Esophagus (tissue), 2 donors: ENCODE results near the gene TPCN1. TPM values are rescaled to one million over a fixed set of nuclear protein-coding genes. Genes with fewer than 3 reads are reported as not detected.
A peak's percentile ranks its signal among the peaks of the same experiment; 100 is the strongest.

Source experiments
- H3K27ac ChIP-seq, 2 donors: one replicate each; pipeline ENCODE4 v1.5.1; 2013; ENCODE audit warnings: low read depth in 2 of 2, mild to moderate bottlenecking in 2 of 2, inconsistent platforms in 1 of 2, low read length in 1 of 2, moderate library complexity in 1 of 2
- H3K27me3 ChIP-seq, 2 donors: one replicate each; pipeline ENCODE4 v1.6.1; 2013; ENCODE audit warnings: low read length in 2 of 2, control low read depth in 1 of 2, mild to moderate bottlenecking in 1 of 2; ENCODE audit not compliant: insufficient read depth in 2 of 2, control insufficient read depth in 1 of 2
- H3K36me3 ChIP-seq, 2 donors: one replicate each; pipeline ENCODE4 v1.6.1; 2013; ENCODE audit warnings: low read length in 1 of 2; ENCODE audit not compliant: control insufficient read depth in 2 of 2, insufficient read depth in 2 of 2
- H3K4me1 ChIP-seq, 2 donors: one replicate each; pipeline ENCODE4 v1.6.1; 2013; ENCODE audit warnings: low read length in 1 of 2; ENCODE audit not compliant: control insufficient read depth in 2 of 2, insufficient read depth in 2 of 2
- H3K4me3 ChIP-seq, 2 donors: one replicate each; pipeline ENCODE4 v1.5.1; 2013; ENCODE audit warnings: low read length in 2 of 2, mild to moderate bottlenecking in 2 of 2, low read depth in 1 of 2, moderate library complexity in 1 of 2
- H3K9me3 ChIP-seq, 2 donors: one replicate each; pipeline ENCODE4 v1.6.1; 2013; ENCODE audit warnings: mild to moderate bottlenecking in 2 of 2, low read depth in 1 of 2, low read length in 1 of 2, moderate library complexity in 1 of 2; ENCODE audit not compliant: control insufficient read depth in 2 of 2, insufficient read depth in 1 of 2
- WGBS, 2 donors: extraction: QIAGEN DNeasy Blood & Tissue Kit; methylation state at CpG; one replicate each; pipeline ENCODE4 v1.1.7; 2013; 5-methylcytosine and 5-hydroxymethylcytosine counted together
- polyA plus RNA-seq, 2 donors: library from polyadenylated mRNA; stranded (reverse); fragments of 200-250 nt; gene quantifications; one replicate each; pipeline ENCODE4 v1.2.3, GENCODE V29; 2013
- donor health status: healthy with polysubstance abuse.
- donor health status: Bipolar disorder and iron deficiency.

TPCN1 gene
- polyA plus RNA-seq, 2 donors = 30.9 to 57.6 TPM

- peak overlapping the region; percentile 75 to 96 for H3K27ac ChIP-seq
- WGBS, 2 donors = 68 to 73% methylated on average over 3 of the region's 3 CpGs
- peaks cover 0 to 9% of the 10 kb centered on the region in 2 donors for H3K36me3 ChIP-seq
- H3K27me3 ChIP-seq = no peaks in the 10 kb centered on the region
- peaks cover 11 to 19% of the 10 kb centered on the region in 2 donors for H3K4me1 ChIP-seq
- no peak overlapping the region for H3K4me3 ChIP-seq
- no peaks in the 10 kb centered on the region for H3K9me3 ChIP-seq
Observed at GRCh38 chr12:113238309-113238708, 17.0 kb downstream of the TPCN1 start.

GRCh38 chr12:113239288-113239771 is 18.1 kb downstream of the TPCN1 start:
- Histone ChIP-seq H3K4me1 (peaks cover 13 to 24% of the 10 kb centered on the region in 2 donors), H3K9me3 (no peaks in the 10 kb centered on the region), H3K27ac (peak overlapping the region; percentile 95 to 96), H3K36me3 (peaks cover 0 to 2% of the 10 kb centered on the region in 2 donors), H3K4me3 (no peak overlapping the region), H3K27me3 (no peaks in the 10 kb centered on the region)
- 52 to 61% methylated on average over 3 of the region's 3 CpGs for WGBS, 2 donors

DNA sequence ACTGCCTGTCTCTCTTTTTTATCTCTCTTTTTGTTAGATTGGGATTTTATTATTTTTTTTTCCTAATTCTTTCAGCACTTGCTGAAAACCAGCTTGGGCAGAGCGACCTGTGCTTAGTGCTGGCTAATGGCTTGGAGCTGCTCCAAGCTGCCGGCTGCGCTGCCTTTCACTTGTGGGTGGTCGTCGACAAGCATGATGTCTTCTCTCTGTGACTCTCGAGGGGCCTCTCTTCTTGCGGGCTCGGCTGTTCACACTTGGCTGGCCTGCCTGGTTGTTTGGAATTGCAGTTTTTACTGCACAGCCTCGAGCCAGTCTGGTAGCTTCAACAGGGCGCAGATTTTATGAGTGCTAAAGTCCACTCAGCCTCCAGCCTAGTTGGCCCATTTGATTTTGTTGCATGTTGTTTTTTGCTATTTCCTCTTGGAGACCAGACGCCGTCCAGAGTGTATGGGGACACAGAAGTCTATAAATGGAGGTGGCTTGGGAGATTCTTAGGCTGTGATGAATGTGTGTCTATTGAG is 18.6 kb downstream of the TPCN1 start:
- Histone ChIP-seq H3K9me3 (no peaks in the 10 kb centered on the region), H3K4me3 (no peak overlapping the region), H3K36me3 (peaks cover 0 to 2% of the 10 kb centered on the region in 2 donors), H3K27me3 (no peaks in the 10 kb centered on the region), H3K27ac (peak overlapping the region; percentile 95 to 96), H3K4me1 (peaks cover 18 to 29% of the 10 kb centered on the region in 2 donors)
- WGBS, 2 donors = 58 to 68% methylated on average over 12 of the region's 12 CpGs

DNA sequence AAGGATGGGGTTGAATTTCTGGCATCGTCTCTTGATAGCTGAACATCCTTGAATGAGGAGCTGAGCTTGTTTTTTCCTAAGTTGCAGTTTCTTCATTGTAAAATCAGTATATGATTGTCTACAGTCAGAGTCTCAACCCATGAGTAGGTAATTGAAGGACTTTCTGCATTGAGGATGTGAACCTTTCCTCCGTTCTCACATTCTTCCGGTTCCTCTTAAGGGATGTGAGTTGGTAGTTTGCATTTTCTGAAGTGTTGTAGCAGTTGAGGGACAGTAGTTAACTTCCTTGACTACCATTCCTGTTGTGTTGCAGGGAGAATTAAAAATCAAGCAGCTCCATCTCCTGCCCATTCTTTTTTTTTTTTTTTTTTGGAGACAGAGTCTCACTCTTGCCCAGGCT is 19.1 kb downstream of the TPCN1 start:
- H3K4me3 ChIP-seq = no peak overlapping the region
- H3K27ac ChIP-seq = peak overlapping the region; percentile 95 to 96
- WGBS, 2 donors = 85 to 95% methylated on average over 3 of the region's 3 CpGs
- peaks cover 0 to 2% of the 10 kb centered on the region in 2 donors for H3K36me3 ChIP-seq
- H3K4me1 ChIP-seq = peaks cover 18 to 30% of the 10 kb centered on the region in 2 donors
- H3K27me3 ChIP-seq = no peaks in the 10 kb centered on the region
- H3K9me3 ChIP-seq = no peaks in the 10 kb centered on the region

DNA sequence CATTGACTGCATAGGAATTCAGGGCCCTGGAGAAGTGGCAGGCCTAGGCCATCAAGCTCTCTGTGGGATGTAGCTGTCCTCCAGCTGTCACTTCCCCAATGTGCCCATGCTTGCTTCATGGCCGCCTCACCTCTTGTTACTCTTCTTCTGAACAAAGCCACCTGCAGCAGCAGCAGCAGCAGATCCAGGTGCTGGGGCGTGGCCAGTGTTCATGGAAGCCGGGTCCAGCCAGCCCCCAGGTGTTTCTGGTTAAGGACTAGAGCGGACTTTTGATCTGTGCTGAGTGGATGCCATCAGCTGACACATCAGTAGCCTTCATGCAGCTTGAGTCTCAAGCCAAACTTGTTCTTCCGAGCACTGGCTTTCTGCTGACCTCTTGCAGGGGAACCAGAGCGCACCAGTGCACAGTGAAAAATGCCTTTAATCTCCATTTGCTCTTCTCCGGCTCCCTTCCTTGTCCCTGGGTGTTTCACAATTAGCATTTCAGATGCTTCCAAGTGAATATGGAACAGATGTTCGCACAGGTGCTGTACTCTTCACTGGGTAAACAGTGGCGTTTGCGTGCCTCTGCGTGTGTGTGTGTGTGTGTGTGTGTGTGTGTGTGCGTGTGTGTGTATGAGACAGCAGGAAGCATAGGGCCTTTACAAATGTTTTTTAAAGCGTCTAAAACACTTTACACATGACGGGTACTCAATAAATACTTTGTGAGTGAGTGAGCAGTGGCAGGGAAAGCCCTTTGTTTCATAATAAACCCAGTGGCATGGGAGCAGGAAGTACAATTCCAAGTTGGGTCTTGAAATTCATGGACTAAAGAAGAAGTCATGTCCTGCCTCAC is 20.1 kb downstream of the TPCN1 start:
- H3K36me3 ChIP-seq = no peaks in the 10 kb centered on the region
- peak overlapping the region; percentile 95 to 96 for H3K27ac ChIP-seq
- WGBS, 2 donors = 48 to 50% methylated on average over 14 of the region's 14 CpGs
- H3K4me3 ChIP-seq = no peak overlapping the region
- H3K9me3 ChIP-seq = no peaks in the 10 kb centered on the region
- H3K27me3 ChIP-seq = no peaks in the 10 kb centered on the region
- peaks cover 18 to 35% of the 10 kb centered on the region in 2 donors for H3K4me1 ChIP-seq

DNA sequence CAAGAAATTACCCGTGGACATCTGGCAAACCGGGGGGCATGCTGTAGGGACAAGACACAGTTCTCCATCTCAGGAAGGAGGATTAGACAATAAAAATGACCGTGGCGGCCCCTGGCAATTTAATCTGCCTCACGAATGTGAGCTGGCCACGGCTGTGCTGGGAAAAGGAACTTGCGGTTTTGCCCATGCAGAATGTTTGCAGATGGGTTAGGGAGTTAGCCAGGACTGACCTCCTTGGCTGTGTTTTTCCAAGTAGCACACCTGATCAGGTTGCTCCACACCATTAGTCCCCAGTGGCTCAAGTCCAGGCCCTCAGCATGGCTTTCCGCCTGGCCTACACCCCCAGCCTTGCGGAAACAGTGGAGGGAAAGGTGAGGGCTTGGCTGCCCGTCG is 20.8 kb downstream of the TPCN1 start:
- H3K4me3 ChIP-seq = no peak overlapping the region

DNA sequence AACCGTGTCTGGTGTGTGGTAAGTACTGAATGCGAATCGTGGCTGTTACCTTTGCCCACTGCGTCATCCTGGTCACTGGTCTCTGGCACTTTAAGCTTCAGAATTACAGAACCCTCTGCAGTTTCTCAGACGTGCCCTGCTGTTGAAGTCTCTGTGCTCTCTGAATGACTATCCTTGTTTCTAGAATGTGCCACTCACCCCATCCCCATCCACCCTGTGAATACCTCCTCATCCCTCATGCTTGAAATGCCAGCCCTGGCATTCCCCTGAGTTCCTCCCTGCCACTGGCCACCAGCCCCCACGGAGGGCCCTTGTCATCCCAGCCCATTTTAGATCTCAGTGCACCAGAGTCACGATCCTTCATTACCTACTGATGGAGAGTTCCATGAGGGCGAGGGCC is 21.3 kb downstream of the TPCN1 start:
- H3K36me3 ChIP-seq = peaks cover 0 to 7% of the 10 kb centered on the region in 2 donors
- H3K27ac ChIP-seq = peak overlapping the region; percentile 95 to 96
- H3K4me3 ChIP-seq = no peak overlapping the region
- no peaks in the 10 kb centered on the region for H3K9me3 ChIP-seq
- peaks cover 18 to 45% of the 10 kb centered on the region in 2 donors for H3K4me1 ChIP-seq
- H3K27me3 ChIP-seq = no peaks in the 10 kb centered on the region
- WGBS, 2 donors = 83 to 90% methylated on average over 8 of the region's 8 CpGs

More for the DNA sequence above, 20.8 kb downstream of the TPCN1 start:
- Histone ChIP-seq H3K36me3 (peaks cover 0 to 3% of the 10 kb centered on the region in 2 donors), H3K4me1 (peaks cover 18 to 41% of the 10 kb centered on the region in 2 donors), H3K27me3 (no peaks in the 10 kb centered on the region), H3K9me3 (no peaks in the 10 kb centered on the region), H3K27ac (peak overlapping the region; percentile 95 to 96)
- WGBS, 2 donors = 46 to 53% methylated on average over 11 of the region's 11 CpGs

GRCh38 chr12:113244047-113244460 is 22.8 kb downstream of the TPCN1 start:
- H3K4me3 ChIP-seq = no peak overlapping the region
- peak overlapping the region; percentile 84 to 91 for H3K27ac ChIP-seq
- H3K36me3 ChIP-seq = peaks cover 0 to 7% of the 10 kb centered on the region in 2 donors
- 24 to 35% methylated on average over 5 of the region's 5 CpGs for WGBS, 2 donors
- H3K27me3 ChIP-seq = no peaks in the 10 kb centered on the region
- H3K4me1 ChIP-seq = peaks cover 18 to 42% of the 10 kb centered on the region in 2 donors
- H3K9me3 ChIP-seq = no peaks in the 10 kb centered on the region

GRCh38 chr12:113244478-113244958 is 23.3 kb downstream of the TPCN1 start:
- H3K27me3 ChIP-seq = no peaks in the 10 kb centered on the region
- H3K9me3 ChIP-seq = no peaks in the 10 kb centered on the region
- H3K36me3 ChIP-seq = peaks cover 2 to 10% of the 10 kb centered on the region in 2 donors
- H3K27ac ChIP-seq = peak overlapping the region; percentile 84 to 91
- H3K4me1 ChIP-seq = peaks cover 18 to 42% of the 10 kb centered on the region in 2 donors
- 62 to 70% methylated on average over 16 of the region's 16 CpGs for whole genome bisulfite sequencing, 2 donors
- H3K4me3 ChIP-seq = peak overlapping the region in 1 of 2 donors; percentile 14
